ENCODE data around the gene KDM5C. TPM values are rescaled to one million over a fixed set of nuclear protein-coding genes. Genes with fewer than 3 reads are reported as not detected.
A peak's percentile ranks its signal among the peaks of the same experiment; 100 is the strongest.

KDM5C gene
- total RNA-seq (2021; fragmentation: NEBNext Ultra II Directional; extraction: Animal tissue kit (Norgen Biotek cat#: 25700)) = 82.2 and 88.5 TPM in 2 replicates
- 42.4 and 57.0 TPM in 2 replicates for polyA plus RNA-seq (2011; rRNA removed)
- polyA plus RNA-seq (2011; cell fraction: cytosol; rRNA removed) = 47.7 TPM
- polyA plus RNA-seq (2011; cell fraction: nucleus; rRNA removed) = 191 TPM
- polyA plus RNA-seq (2012, experiment 1 of 2) = 49.8 to 64.6 TPM (median 55.3 TPM) in 4 replicates
- 39.7 TPM for polyA plus RNA-seq (2012, experiment 2 of 2)
- 28.4 TPM for polyA plus RNA-seq (2013, experiment 1 of 2)
- 25.1 TPM for polyA plus RNA-seq (2013, experiment 2 of 2)
- 108 and 121 TPM in 2 replicates for polyA minus RNA-seq (2011; rRNA and poly(A)+ RNA removed)
- polyA minus RNA-seq (2011; cell fraction: cytosol; rRNA and poly(A)+ RNA removed) = 62.6 TPM
- polyA minus RNA-seq (2011; cell fraction: nucleus; rRNA and poly(A)+ RNA removed) = 98.8 TPM
- long read RNA-seq, experiment 1, partial matches to known transcripts = 13 of 33 reads
- long read RNA-seq, experiment 1, other reads (novel, unspliced or antisense) = 20 of 33 reads
- long read RNA-seq, experiment 2, partial matches to known transcripts = 4 of 4 reads
- long read RNA-seq, experiment 2, other reads (novel, unspliced or antisense) = 0 of 4 reads

GRCh38 chrX:53224860-53225797, at the start of gene KDM5C:
TSS of gene KDM5C (minus strand) at chrX:53225207. CDS start at chrX:53224889, 318 bp downstream.
- peak within 1 kb of the TSS; percentile 98 for H4K8ac ChIP-seq (ENCODE audit: extremely low read depth, insufficient read depth, low read length)
- H2BK15ac ChIP-seq (ENCODE audit: low read length) = no peak within 1 kb of the TSS
- POLR2A ChIA-PET (ENCODE audit: partially characterized antibody) = interaction anchor here (0.7 to 1.7 kb wide), 17 partner anchors 9 to 197 kb away, joined by 3 to 9 read pairs (median 4); partner anchors contain the start of genes RIBC1, SMC1A and TSPYL2
- H3K27ac ChIP-seq (ENCODE audit: low read depth, low read length) = peak within 1 kb of the TSS; percentile 99
- CTCF ChIA-PET (ENCODE audit: partially characterized antibody) = interaction anchor here (0.8 to 1.8 kb wide), 3 partner anchors 34 to 429 kb away, joined by 3 to 4 read pairs (median 4); no protein-coding TSS in a partner anchor
- H3K4me1 ChIP-seq (replicated peaks in 1 of 4; ENCODE audit: control insufficient read depth in 3 of 4, insufficient read depth in 4 of 4, low read length in 3 of 4) = peaks cover 0 to 3% (median 1%) of the 10 kb centered on the region in 4 experiments; a peak in 4 of 7 replicates
- H3K23me2 ChIP-seq (ENCODE audit: low read depth, low read length) = no peaks in the 10 kb centered on the region; the same call in 1 of the 2 replicates
- DNase-seq (ENCODE audit: low read depth in 1 of 2, low spot score in 2 of 2) (peak; percentile 53 to 80), FAIRE-seq (peak; percentile 78)
- peak within 1 kb of the TSS; percentile 90 for H3K18ac ChIP-seq (ENCODE audit: extremely low read depth, low read length)
- peaks cover 5 to 14% of the 10 kb centered on the region in 2 experiments for H4K20me1 ChIP-seq (replicated peaks in 1 of 2; ENCODE audit: control insufficient read depth in 1 of 2, insufficient read depth in 2 of 2, low read length in 2 of 2)
- peaks cover 0 to 13% (median 3%) of the 10 kb centered on the region in 4 experiments; a peak in 4 of 8 replicates for H3K36me3 ChIP-seq (ENCODE audit: control insufficient read depth in 2 of 4, insufficient read depth in 4 of 4, low read length in 3 of 4)
- H3K79me1 ChIP-seq (ENCODE audit: low read depth, low read length) = no peaks in the 10 kb centered on the region; the same call in none of the 2 replicates
- H3K79me2 ChIP-seq (ENCODE audit: control insufficient read depth in 1 of 2, insufficient read depth in 2 of 2, low read length in 2 of 2) = peaks cover 25 to 43% of the 10 kb centered on the region in 2 experiments
- H3K4me2 ChIP-seq (ENCODE audit: insufficient read depth in 1 of 2, low read depth in 2 of 2, low read length in 2 of 2) = peak within 1 kb of the TSS; percentile 73 to 89
- peak within 1 kb of the TSS; percentile 97 for H3K14ac ChIP-seq (ENCODE audit: insufficient read length)
- H3K9me3 ChIP-seq (ENCODE audit: insufficient read depth in 2 of 2, low read depth in 1 of 2, low read length in 1 of 2) = no peaks in the 10 kb centered on the region
- no peak within 1 kb of the TSS for H3K4ac ChIP-seq (replicated peaks; ENCODE audit: insufficient read length, low read depth, low read length)
- no peak within 1 kb of the TSS for H2BK20ac ChIP-seq (ENCODE audit: low read length)
- H2BK120ac ChIP-seq (replicated peaks; ENCODE audit: low read depth, low read length) = no peak within 1 kb of the TSS
- H4K5ac ChIP-seq (ENCODE audit: insufficient read length, low read depth, low read length) = peak within 1 kb of the TSS; percentile 76
- peak within 1 kb of the TSS; percentile 92 to 98 (median 97) for H3K9ac ChIP-seq (replicated peaks in 1 of 4; ENCODE audit: extremely low read depth in 1 of 4, low read depth in 3 of 4, low read length in 3 of 4)
- peak within 1 kb of the TSS; percentile 100 for H2AFZ ChIP-seq (ENCODE audit: low read length)
- peak within 1 kb of the TSS; percentile 84; the same call in 1 of the 2 replicates for H2BK12ac ChIP-seq (ENCODE audit: low read depth, low read length)
- peak within 1 kb of the TSS; percentile 99 for H2BK5ac ChIP-seq (ENCODE audit: low read depth, low read length)
- H2AK5ac ChIP-seq (ENCODE audit: low read depth, low read length) = no peak within 1 kb of the TSS
- H3K4me3 ChIP-seq (ENCODE audit: extremely low read depth in 1 of 4, insufficient read depth in 2 of 4, low read depth in 3 of 4, low read length in 4 of 4) = peak within 1 kb of the TSS; percentile 81 to 100 (median 90)
- H3K56ac ChIP-seq (replicated peaks; ENCODE audit: insufficient read length, low read depth, low read length) = peak within 1 kb of the TSS; percentile 98
- H3K23ac ChIP-seq (ENCODE audit: insufficient read length) = no peak within 1 kb of the TSS
- H4K91ac ChIP-seq (replicated peaks; ENCODE audit: insufficient read length, low read length) = peak within 1 kb of the TSS; percentile 81
- WGBS, 2 experiments (ENCODE audit: extremely low coverage in 1 of 2, insufficient coverage in 1 of 2, insufficient read length in 1 of 2, insufficient replicate concordance in 2 of 2, low coverage in 1 of 2, low lambda C conversion rate in 2 of 2, missing lambda C conversion rate in 1 of 2) = 2% methylated on average over 17 of the region's 67 CpGs; no CpG with 5 or more reads in 1 of the 2 experiments
- H3K27me3 ChIP-seq (replicated peaks in 1 of 4; ENCODE audit: control insufficient read depth in 3 of 4, extremely low read depth in 1 of 4, insufficient read depth in 3 of 4, low read length in 3 of 4) = no peaks in the 10 kb centered on the region
- TF ChIP-seq NRF1 (IDR thresholded peaks at IDR 0.05; ENCODE audit: low read depth, low read length) (peak; percentile 61), SIRT6 (IDR thresholded peaks at IDR 0.05; ENCODE audit: low read length) (no peak), GTF2F1 (IDR thresholded peaks at IDR 0.05; ENCODE audit: borderline replicate concordance, low read depth, low read length) (no peak), SUZ12 (IDR thresholded peaks at IDR 0.05; ENCODE audit: low read length) (no peak), NANOG (IDR thresholded peaks at IDR 0.05; ENCODE audit: insufficient read depth, low read depth, low read length, poor library complexity, severe bottlenecking) (no peak), PHF8 (conservative IDR thresholded peaks at IDR 0.05; ENCODE audit: low read depth, low read length) (peak; percentile 82), RAD21 (IDR thresholded peaks at IDR 0.05 in 1 of 2, conservative IDR thresholded peaks at IDR 0.05 in 1 of 2; ENCODE audit: low read depth in 2 of 2, low read length in 2 of 2) (no peak)

Measured in H1 (cell line).